Right lobe of liver (tissue), 6 donors: ENCODE measurements around the gene YLPM1. TPM values are rescaled to one million over a fixed set of nuclear protein-coding genes. Genes with fewer than 3 reads are reported as not detected.

Experiments used
- ATAC-seq, 4 donors: fragments of 200-7000 bp; cut with Tn5 transposase; one replicate each; pipeline ENCODE4 v1.9.1; 2020; ENCODE audit warnings: mild to moderate bottlenecking in 4 of 4, moderate library complexity in 4 of 4
- DNase-seq, 3 donors: peaks; one replicate each; pipeline ENCODE4 v3.0.0-alpha.2; 2020
- H3K27ac ChIP-seq, 3 donors: fragments of 200-600 bp; one replicate each; pipeline ENCODE4 v1.8.0; 2022
- H3K27me3 ChIP-seq, 2 donors: fragments of 200-600 bp; one replicate each; pipeline ENCODE4 v1.8.0; 2022
- H3K36me3 ChIP-seq, 4 donors: fragments of 200-600 bp; sonication (generic) in 1 of 4; one replicate each; pipeline versions ENCODE4 v1.5.1 to v1.8.0; 2017 to 2022; ENCODE audit warnings: control low read depth in 1 of 4
- H3K4me1 ChIP-seq, 4 donors: fragments of 200-600 bp; sonication (generic) in 1 of 4; one replicate each; pipeline versions ENCODE4 v1.5.1 to v1.8.0; 2017 to 2022; ENCODE audit warnings: control low read depth in 1 of 4
- H3K4me3 ChIP-seq, 3 donors: fragments of 200-600 bp; one replicate each; pipeline ENCODE4 v1.8.0; 2022
- H3K9me3 ChIP-seq, 4 donors: fragments of 200-600 bp; sonication (generic) in 1 of 4; one replicate each; pipeline versions ENCODE4 v1.5.1 to v1.8.0; 2017 to 2022; ENCODE audit warnings: control low read depth in 1 of 4
- POLR2A ChIP-seq: fragments of 450-650 bp; IDR thresholded peaks from one replicate; pipeline ENCODE4 v1.6.1; 2017; ENCODE audit warnings: antibody characterized with exemption, mild to moderate bottlenecking
- WGBS: methylation state at CpG from one replicate; pipeline ENCODE4 v1.1.6; 2018; ENCODE audit warnings: low coverage, low lambda C conversion rate; ENCODE audit not compliant: insufficient coverage; ENCODE audit errors: missing lambda C conversion rate; 5-methylcytosine and 5-hydroxymethylcytosine counted together
- intact Hi-C, 2 donors: fragments of 100-400 bp; cut with DNase I; formaldehyde crosslinking; loops; one replicate each; pipeline versions ENCODE4 v1.11.2 to v1.14.1; 2022
- total RNA-seq, 6 experiments: library from RNA; depleted of rRNA in 2 of 6; stranded (reverse); fragments of >200 nt in 2 of 6; fragmentation: NEBNext Ultra II Directional in 3 of 6; extraction: Animal tissue kit (Norgen Biotek cat#: 25700) in 3 of 6; gene quantifications; one replicate each; pipeline versions ENCODE4 v1.1.0 to v1.2.4, GENCODE V29; 2016 to 2023
- TF ChIP-seq, protein P1 (sequence below), 4 donors: fragments of 200-600 bp in 3 of 4; fragments of 450-650 bp in 1 of 4; IDR thresholded peaks; one replicate each; pipeline versions ENCODE4 v1.5.1 to v1.8.0; 2016 to 2022; ENCODE audit warnings: antibody characterized with exemption in 4 of 4, mild to moderate bottlenecking in 2 of 4
- donor health status: DM: no; HTN: yes; CAD: no.
- donor health status: DM: no; HTN: no; CAD: no.
- donor health status: DM: no; HTN: no; CAD: no.
- donor health status: DM: no; HTN: yes; CAD: no.
- donor health status: DM: no; HTN: yes; CAD: no.

YLPM1 gene
- total RNA-seq, 6 experiments from 2014 or later: 14.8 to 20.0 (median 17.1) TPM

GRCh38 chr14:74846168-74846567, 83.1 kb downstream of the YLPM1 start:
- Histone ChIP-seq H3K4me1 (no peaks in the 10 kb centered on the region), H3K4me3 (no peak overlapping the region), H3K27ac (no peak overlapping the region), H3K27me3 (no peaks in the 10 kb centered on the region), H3K36me3 (no peaks in the 10 kb centered on the region), H3K9me3 (no peaks in the 10 kb centered on the region)
- DNase-seq: no peak
- ATAC-seq: no peak
- TF ChIP-seq POLR2A: no peak
- TF ChIP-seq, protein P1, sequence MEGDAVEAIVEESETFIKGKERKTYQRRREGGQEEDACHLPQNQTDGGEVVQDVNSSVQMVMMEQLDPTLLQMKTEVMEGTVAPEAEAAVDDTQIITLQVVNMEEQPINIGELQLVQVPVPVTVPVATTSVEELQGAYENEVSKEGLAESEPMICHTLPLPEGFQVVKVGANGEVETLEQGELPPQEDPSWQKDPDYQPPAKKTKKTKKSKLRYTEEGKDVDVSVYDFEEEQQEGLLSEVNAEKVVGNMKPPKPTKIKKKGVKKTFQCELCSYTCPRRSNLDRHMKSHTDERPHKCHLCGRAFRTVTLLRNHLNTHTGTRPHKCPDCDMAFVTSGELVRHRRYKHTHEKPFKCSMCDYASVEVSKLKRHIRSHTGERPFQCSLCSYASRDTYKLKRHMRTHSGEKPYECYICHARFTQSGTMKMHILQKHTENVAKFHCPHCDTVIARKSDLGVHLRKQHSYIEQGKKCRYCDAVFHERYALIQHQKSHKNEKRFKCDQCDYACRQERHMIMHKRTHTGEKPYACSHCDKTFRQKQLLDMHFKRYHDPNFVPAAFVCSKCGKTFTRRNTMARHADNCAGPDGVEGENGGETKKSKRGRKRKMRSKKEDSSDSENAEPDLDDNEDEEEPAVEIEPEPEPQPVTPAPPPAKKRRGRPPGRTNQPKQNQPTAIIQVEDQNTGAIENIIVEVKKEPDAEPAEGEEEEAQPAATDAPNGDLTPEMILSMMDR (IDR thresholded peaks at IDR 0.05): no peak
- intact Hi-C loops: no loop called here
- 89% methylated on average over 3 of the region's 3 CpGs for whole genome bisulfite sequencing

- intact Hi-C loops: no loop called here
- whole genome bisulfite sequencing: 91% methylated on average over 1 of the region's 1 CpG
- H3K4me1 ChIP-seq: no peaks in the 10 kb centered on the region
- H3K9me3 ChIP-seq: no peaks in the 10 kb centered on the region
- TF ChIP-seq, protein P1 (IDR thresholded peaks at IDR 0.05): no peak
- TF ChIP-seq POLR2A: no peak
- DNase-seq: no peak
- no peak for ATAC-seq
- no peaks in the 10 kb centered on the region for H3K27me3 ChIP-seq
- no peak overlapping the region for H3K4me3 ChIP-seq
- H3K27ac ChIP-seq: no peak overlapping the region
- no peaks in the 10 kb centered on the region for H3K36me3 ChIP-seq
These were observed 84.0 kb downstream of the YLPM1 start for GRCh38 chr14:74846968-74847665.

GRCh38 chr14:74848768-74849167, 85.7 kb downstream of the YLPM1 start:
- H3K27me3 ChIP-seq: no peaks in the 10 kb centered on the region
- no peak overlapping the region for H3K4me3 ChIP-seq
- no peaks in the 10 kb centered on the region for H3K36me3 ChIP-seq
- no peak overlapping the region for H3K27ac ChIP-seq
- ATAC-seq (no peak), DNase-seq (no peak)
- WGBS: 93% methylated on average over 2 of the region's 2 CpGs
- H3K9me3 ChIP-seq: no peaks in the 10 kb centered on the region
- intact Hi-C loops: no loop called here
- TF ChIP-seq, protein P1 (IDR thresholded peaks at IDR 0.05): no peak
- TF ChIP-seq POLR2A: no peak
- peaks cover 0 to 12% (median 3%) of the 10 kb centered on the region in 4 donors for H3K4me1 ChIP-seq

DNA sequence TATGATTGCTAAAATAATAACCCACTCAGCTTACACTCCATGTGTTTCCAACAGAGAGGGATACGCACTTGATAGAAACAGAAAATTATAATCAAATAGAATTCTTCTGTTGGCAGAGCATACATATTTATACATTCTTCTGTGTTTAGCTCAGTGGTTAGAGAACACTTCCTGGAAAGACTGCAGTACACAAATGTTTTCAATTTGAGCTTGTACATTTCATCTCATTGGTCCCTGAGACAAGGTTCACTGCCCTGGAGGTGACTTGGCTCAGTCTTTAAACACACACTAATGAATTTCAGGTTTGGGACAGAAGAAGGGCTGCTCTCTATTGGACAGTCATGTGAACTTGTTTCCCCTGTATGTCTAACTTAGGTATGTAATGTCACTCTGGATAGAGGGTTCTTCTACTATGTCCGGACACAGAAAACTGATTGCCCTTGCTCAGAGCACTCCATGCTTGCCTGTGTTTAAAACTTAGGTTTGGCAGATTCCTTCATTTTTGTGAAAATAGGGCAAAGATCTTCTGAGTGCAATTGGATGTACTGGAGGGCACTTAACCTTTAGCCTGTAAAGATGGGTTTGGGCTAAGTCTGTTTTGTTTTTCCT, 89.9 kb downstream of the YLPM1 start:
- 31% methylated on average over 2 of the region's 2 CpGs for WGBS
- TF ChIP-seq, protein P1 (IDR thresholded peaks at IDR 0.05): no peak
- no peak for TF ChIP-seq POLR2A
- intact Hi-C loops: no loop called here
- Histone ChIP-seq H3K27ac (peak overlapping the region in 1 of 3 donors; percentile 4), H3K36me3 (no peaks in the 10 kb centered on the region), H3K9me3 (no peaks in the 10 kb centered on the region), H3K27me3 (no peaks in the 10 kb centered on the region), H3K4me1 (peaks cover 0 to 23% (median 9%) of the 10 kb centered on the region in 4 donors), H3K4me3 (no peak overlapping the region)
- DNase-seq (no peak), ATAC-seq (peak; percentile 66 to 80 (median 73))
